ENCODE results near the gene FADS2. TPM values are rescaled to one million over a fixed set of nuclear protein-coding genes. Genes with fewer than 3 reads are reported as not detected.

FADS2 gene
- total RNA-seq, 1 experiment from 2014 or later, result 514 TPM

- no peaks in the 10 kb centered on the region for H3K27me3 ChIP-seq (ENCODE audit: insufficient read depth, low read depth)
- CTCF ChIA-PET, result interaction anchor here (1.0 to 2.1 kb wide), 2 partner anchors 207 to 233 kb away, joined by 4 to 8 read pairs; no protein-coding TSS in a partner anchor
- no peaks in the 10 kb centered on the region for H3K9me3 ChIP-seq (ENCODE audit: insufficient read depth, low read depth)
- no peak for DNase-seq
- BruUV-seq (replicated peaks), result TSS peak; percentile 13
- no peaks in the 10 kb centered on the region for H3K9me2 ChIP-seq (ENCODE audit: insufficient read depth)
- H3K4me3 ChIP-seq, result no peak overlapping the region
- POLR2A ChIA-PET (ENCODE audit: unreplicated experiment), result interaction anchor here (0.6 to 0.7 kb wide), 2 partner anchors 44 to 431 kb away, joined by 3 to 5 read pairs; no protein-coding TSS in a partner anchor
- H2AFZ ChIP-seq, result no peak overlapping the region
- H3K27ac ChIP-seq, result no peak overlapping the region
- no peaks in the 10 kb centered on the region for H4K20me1 ChIP-seq (ENCODE audit: insufficient read depth)
- no peaks in the 10 kb centered on the region for H3K36me3 ChIP-seq (ENCODE audit: low read depth)
- H3K4me2 ChIP-seq, result no peak overlapping the region
- no peaks in the 10 kb centered on the region for H3F3A ChIP-seq (ENCODE audit: insufficient read depth, low read depth)
- H3K79me2 ChIP-seq (ENCODE audit: low read depth), result no peaks in the 10 kb centered on the region
- 0 out of 2 replicates have a peak, but pooled peaks cover 3% of the 10 kb centered on the region for H3K4me1 ChIP-seq (replicated peaks; ENCODE audit: insufficient read depth)
- intact Hi-C loops (cut with micrococcal nuclease; ENCODE audit: unreplicated experiment), result loop anchor here (5.0 kb wide), 1 partner anchor 502 kb away; no protein-coding TSS in a partner anchor
- TF ChIP-seq CTCF (conservative IDR thresholded peaks at IDR 0.05), result no peak
- no peak for TF ChIP-seq EZH2 (IDR thresholded peaks at IDR 0.05; ENCODE audit: low read depth)
Measured at GRCh38 chr11:61874853-61875252, 46.8 kb downstream of the FADS2 start.

GRCh38 chr11:61875698-61876097 lies 47.6 kb downstream of the FADS2 start:
- Histone ChIP-seq H2AFZ (no peak overlapping the region), H3K27me3 (ENCODE audit: insufficient read depth, low read depth) (no peaks in the 10 kb centered on the region), H3K4me1 (replicated peaks; ENCODE audit: insufficient read depth) (0 out of 2 replicates have a peak, but pooled peaks cover 3% of the 10 kb centered on the region), H3K4me2 (no peak overlapping the region), H4K20me1 (ENCODE audit: insufficient read depth) (no peaks in the 10 kb centered on the region), H3K27ac (no peak overlapping the region), H3K9me2 (ENCODE audit: insufficient read depth) (no peaks in the 10 kb centered on the region), H3K36me3 (ENCODE audit: low read depth) (no peaks in the 10 kb centered on the region), H3K4me3 (no peak overlapping the region), H3F3A (ENCODE audit: insufficient read depth, low read depth) (no peaks in the 10 kb centered on the region), H3K79me2 (ENCODE audit: low read depth) (no peaks in the 10 kb centered on the region), H3K9me3 (ENCODE audit: insufficient read depth, low read depth) (no peaks in the 10 kb centered on the region)
- intact Hi-C loops (cut with micrococcal nuclease; ENCODE audit: unreplicated experiment), result no loop called here
- TF ChIP-seq EZH2 (IDR thresholded peaks at IDR 0.05; ENCODE audit: low read depth) (no peak), CTCF (conservative IDR thresholded peaks at IDR 0.05) (no peak)
- POLR2A ChIA-PET (ENCODE audit: unreplicated experiment), result interaction anchor here (0.6 kb wide), 1 partner anchor 973 kb away, joined by 3 read pairs; no protein-coding TSS in a partner anchor
- DNase-seq, result no peak
- BruUV-seq (replicated peaks), result no TSS peak
- CTCF ChIA-PET, result no interaction called here

GRCh38 chr11:61879152-61879551 lies 51.1 kb downstream of the FADS2 start:
- Histone ChIP-seq H3K27me3 (ENCODE audit: insufficient read depth, low read depth) (no peaks in the 10 kb centered on the region), H3K4me2 (no peak overlapping the region), H3K9me2 (ENCODE audit: insufficient read depth) (no peaks in the 10 kb centered on the region), H3K36me3 (ENCODE audit: low read depth) (no peaks in the 10 kb centered on the region), H3K4me3 (no peak overlapping the region), H3K9me3 (ENCODE audit: insufficient read depth, low read depth) (no peaks in the 10 kb centered on the region), H3F3A (ENCODE audit: insufficient read depth, low read depth) (peaks cover 11% of the 10 kb centered on the region; the same call in 1 of the 2 replicates), H4K20me1 (ENCODE audit: insufficient read depth) (no peaks in the 10 kb centered on the region), H3K4me1 (replicated peaks; ENCODE audit: insufficient read depth) (no peaks in the 10 kb centered on the region), H3K79me2 (ENCODE audit: low read depth) (no peaks in the 10 kb centered on the region), H3K27ac (no peak overlapping the region), H2AFZ (no peak overlapping the region)
- TF ChIP-seq EZH2 (IDR thresholded peaks at IDR 0.05; ENCODE audit: low read depth) (no peak), CTCF (conservative IDR thresholded peaks at IDR 0.05) (no peak)
- DNase-seq, result no peak
- BruUV-seq (replicated peaks), result no TSS peak
- intact Hi-C loops (cut with micrococcal nuclease; ENCODE audit: unreplicated experiment), result no loop called here
- ChIA-PET POLR2A (ENCODE audit: unreplicated experiment) (interaction anchor here (0.6 kb wide), 1 partner anchor 12 kb away, joined by 3 read pairs; no protein-coding TSS in a partner anchor), CTCF (no interaction called here)
